Mammary epithelial cell (primary cell): ENCODE results near the gene SLC1A2.

Experiments
- CTCF ChIP-seq, 2 donors: IDR thresholded peaks in 1 of 2; conservative IDR thresholded peaks in 1 of 2; 2 replicates each; pipeline ENCODE4 v1.5.1; 2011 to 2012; ENCODE audit warnings: inconsistent platforms in 2 of 2, low read length in 2 of 2, mild to moderate bottlenecking in 2 of 2, control low read depth in 1 of 2, low read depth in 1 of 2; ENCODE audit not compliant: insufficient read depth in 1 of 2; ENCODE audit errors: extremely low read depth in 1 of 2
- EZH2 ChIP-seq: IDR thresholded peaks from 2 replicates; pipeline ENCODE4 v1.6.1; 2012; ENCODE audit warnings: low read length, inconsistent platforms, borderline replicate concordance

GRCh38 chr11:35330156-35330889 is 89.0 kb downstream of the SLC1A2 start:
- no peak for TF ChIP-seq CTCF (conservative IDR thresholded peaks at IDR 0.05 in 1 of 2, IDR thresholded peaks at IDR 0.05 in 1 of 2; ENCODE audit: extremely low read depth in 1 of 2, insufficient read depth in 1 of 2, low read depth in 1 of 2, low read length in 2 of 2)
- no peak for TF ChIP-seq EZH2
